NCI-H345 treated with DMSO at 0.1 percent for 48 hours (cell line): ENCODE data around the gene C4A.
"Not testable (repeated sequence)": the region's sequence is repeated elsewhere in the genome, so short reads cannot be mapped to it uniquely, and the experiment has no call there.

Experiments used
- DNase-seq: peaks from one replicate; lab custom pipeline; 2025; ENCODE audit not compliant: unreplicated experiment; lab: John Stamatoyannopoulos, UW

Gene C4A

GRCh38 chr6:31981744-31982143 lies at the start of gene C4A:
Gene C4A (plus strand): TSS chr6:31982057. CDS start chr6:31982108, 51 bp downstream.
- not testable (repeated sequence) for DNase-seq

DNA sequence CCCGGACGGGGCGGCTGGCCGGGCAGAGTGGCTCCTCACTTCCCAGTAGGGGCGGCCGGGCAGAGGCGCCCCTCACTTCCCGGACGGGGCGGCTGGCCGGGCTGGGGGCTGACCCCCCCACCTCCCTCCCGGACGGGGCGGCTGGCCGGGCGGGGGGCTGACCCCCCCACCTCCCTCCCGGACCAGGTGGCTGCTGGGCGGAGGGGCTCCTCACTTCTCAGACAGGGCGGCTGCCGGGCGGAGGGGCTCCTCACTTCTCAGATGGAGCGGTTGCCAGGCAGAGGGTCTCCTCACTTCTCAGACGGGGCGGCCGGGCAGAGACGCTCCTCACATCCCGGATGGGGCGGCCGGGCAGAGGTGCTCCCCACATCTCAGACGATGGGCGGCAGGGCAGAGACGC lies 49.7 kb upstream of the C4A start:
- not testable (repeated sequence) for DNase-seq

- DNase-seq, result no peak
These were observed 48.3 kb upstream of the C4A start for GRCh38 chr6:31933537-31933936.

- no peak for DNase-seq
These were observed 46.8 kb upstream of the C4A start for GRCh38 chr6:31935021-31935420.

- DNase-seq, result no peak
These were observed 46.0 kb upstream of the C4A start for GRCh38 chr6:31935823-31936222.

DNA sequence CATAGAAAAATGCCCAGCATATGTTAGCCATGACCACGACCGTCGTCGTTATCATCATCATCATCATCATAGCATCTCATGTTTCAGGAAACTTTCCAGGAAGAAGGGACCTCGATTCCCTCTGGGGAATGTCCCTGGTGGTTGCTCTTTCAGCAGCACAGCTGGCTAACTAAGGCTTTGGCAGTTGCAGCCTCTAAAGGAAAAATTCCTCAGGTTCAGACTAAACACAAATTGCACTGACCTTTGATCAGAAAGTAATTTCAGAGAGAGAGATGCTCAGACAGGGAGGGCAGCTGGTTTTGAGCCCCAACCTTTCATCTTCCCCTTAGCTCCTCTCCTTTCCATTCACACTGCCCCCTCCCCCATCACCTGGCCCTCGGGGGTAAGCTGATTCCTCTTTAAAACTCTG lies 41.6 kb upstream of the C4A start:
- no peak for DNase-seq

- DNase-seq, result no peak
These were observed 38.1 kb upstream of the C4A start for GRCh38 chr6:31943742-31944141.

DNA sequence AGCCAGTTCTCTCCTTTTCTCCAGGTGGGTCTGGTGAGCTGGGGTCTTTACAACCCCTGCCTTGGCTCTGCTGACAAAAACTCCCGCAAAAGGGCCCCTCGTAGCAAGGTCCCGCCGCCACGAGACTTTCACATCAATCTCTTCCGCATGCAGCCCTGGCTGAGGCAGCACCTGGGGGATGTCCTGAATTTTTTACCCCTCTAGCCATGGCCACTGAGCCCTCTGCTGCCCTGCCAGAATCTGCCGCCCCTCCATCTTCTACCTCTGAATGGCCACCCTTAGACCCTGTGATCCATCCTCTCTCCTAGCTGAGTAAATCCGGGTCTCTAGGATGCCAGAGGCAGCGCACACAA lies 36.7 kb upstream of the C4A start:
- DNase-seq, result no peak

DNA sequence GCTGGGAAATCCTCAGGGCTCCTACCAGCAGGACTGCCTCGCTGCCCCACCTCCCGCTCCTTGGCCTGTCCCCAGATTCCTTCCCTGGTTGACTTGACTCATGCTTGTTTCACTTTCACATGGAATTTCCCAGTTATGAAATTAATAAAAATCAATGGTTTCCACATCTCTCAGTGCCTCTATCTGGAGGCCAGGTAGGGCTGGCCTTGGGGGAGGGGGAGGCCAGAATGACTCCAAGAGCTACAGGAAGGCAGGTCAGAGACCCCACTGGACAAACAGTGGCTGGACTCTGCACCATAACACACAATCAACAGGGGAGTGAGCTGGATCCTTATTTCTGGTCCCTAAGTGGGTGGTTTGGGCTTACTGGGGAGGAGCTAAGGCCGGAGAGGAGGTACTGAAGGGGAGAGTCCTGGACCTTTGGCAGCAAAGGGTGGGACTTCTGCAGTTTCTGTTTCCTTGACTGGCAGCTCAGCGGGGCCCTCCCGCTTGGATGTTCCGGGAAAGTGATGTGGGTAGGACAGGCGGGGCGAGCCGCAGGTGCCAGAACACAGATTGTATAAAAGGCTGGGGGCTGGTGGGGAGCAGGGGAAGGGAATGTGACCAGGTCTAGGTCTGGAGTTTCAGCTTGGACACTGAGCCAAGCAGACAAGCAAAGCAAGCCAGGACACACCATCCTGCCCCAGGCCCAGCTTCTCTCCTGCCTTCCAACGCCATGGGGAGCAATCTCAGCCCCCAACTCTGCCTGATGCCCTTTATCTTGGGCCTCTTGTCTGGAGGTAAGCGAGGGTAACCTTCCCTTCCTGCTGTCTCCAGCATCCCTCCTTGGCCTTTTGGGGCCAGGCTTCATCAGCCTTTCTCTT lies 36.1 kb upstream of the C4A start, which contains the start of gene CFB:
Gene CFB (plus strand): TSS at position 589 of the 863 bp plus-strand sequence. CDS start 127 bp downstream, at position 716.
- no peak for DNase-seq

DNA sequence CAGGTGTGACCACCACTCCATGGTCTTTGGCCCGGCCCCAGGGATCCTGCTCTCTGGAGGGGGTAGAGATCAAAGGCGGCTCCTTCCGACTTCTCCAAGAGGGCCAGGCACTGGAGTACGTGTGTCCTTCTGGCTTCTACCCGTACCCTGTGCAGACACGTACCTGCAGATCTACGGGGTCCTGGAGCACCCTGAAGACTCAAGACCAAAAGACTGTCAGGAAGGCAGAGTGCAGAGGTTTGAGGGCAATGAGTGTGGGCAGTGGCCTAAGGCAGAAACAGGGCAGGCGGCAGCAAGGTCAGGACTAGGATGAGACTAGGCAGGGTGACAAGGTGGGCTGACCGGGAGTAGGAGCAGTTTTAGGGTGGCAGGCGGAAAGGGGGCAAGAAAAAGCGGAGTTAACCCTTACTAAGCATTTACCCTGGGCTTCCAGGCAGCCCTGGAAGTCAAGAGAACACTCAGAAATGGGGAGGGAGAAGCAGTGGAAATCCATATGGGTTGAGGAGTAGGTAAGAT lies 35.4 kb upstream of the C4A start:
- no peak for DNase-seq

GRCh38 chr6:31947070-31947675 lies 34.7 kb upstream of the C4A start:
- DNase-seq, result no peak

DNA sequence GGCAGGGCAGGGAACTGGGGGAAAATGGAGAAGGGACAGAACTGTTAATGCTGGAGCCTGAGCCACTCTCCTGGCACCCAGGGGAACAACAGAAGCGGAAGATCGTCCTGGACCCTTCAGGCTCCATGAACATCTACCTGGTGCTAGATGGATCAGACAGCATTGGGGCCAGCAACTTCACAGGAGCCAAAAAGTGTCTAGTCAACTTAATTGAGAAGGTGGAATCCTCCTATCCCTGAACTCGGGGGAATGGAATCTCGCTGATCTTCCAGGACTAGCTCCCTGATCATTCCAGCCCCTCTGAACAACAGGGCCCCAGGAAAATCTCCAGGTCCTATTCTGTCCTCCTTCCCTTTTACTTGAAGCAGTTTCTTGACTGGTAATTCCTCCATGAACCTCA lies 34.0 kb upstream of the C4A start:
- no peak for DNase-seq

GRCh38 chr6:31948306-31948705 lies 33.6 kb upstream of the C4A start:
- no peak for DNase-seq

DNA sequence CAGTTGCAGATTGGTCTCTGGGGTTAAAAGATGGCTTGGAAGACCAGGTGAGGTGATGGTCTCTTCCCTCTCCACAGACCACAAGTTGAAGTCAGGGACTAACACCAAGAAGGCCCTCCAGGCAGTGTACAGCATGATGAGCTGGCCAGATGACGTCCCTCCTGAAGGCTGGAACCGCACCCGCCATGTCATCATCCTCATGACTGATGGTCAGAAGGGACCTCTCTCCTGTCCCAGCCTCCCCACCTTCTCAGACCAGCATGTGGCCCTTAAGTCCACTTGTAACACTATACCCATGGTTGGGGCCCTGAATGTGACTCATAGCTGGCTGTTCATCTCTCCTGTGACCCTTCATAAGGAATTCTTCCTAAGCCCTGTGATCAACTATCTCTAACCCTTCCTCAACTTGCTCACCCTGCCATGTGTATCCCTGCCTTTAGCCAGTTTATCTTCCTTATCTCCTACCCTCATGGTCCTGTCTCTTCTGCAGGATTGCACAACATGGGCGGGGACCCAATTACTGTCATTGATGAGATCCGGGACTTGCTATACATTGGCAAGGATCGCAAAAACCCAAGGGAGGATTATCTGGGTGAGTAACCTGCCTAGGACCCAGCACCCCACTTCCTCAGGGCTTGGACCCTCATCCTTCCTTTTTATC lies 33.0 kb upstream of the C4A start:
- no peak for DNase-seq

DNA sequence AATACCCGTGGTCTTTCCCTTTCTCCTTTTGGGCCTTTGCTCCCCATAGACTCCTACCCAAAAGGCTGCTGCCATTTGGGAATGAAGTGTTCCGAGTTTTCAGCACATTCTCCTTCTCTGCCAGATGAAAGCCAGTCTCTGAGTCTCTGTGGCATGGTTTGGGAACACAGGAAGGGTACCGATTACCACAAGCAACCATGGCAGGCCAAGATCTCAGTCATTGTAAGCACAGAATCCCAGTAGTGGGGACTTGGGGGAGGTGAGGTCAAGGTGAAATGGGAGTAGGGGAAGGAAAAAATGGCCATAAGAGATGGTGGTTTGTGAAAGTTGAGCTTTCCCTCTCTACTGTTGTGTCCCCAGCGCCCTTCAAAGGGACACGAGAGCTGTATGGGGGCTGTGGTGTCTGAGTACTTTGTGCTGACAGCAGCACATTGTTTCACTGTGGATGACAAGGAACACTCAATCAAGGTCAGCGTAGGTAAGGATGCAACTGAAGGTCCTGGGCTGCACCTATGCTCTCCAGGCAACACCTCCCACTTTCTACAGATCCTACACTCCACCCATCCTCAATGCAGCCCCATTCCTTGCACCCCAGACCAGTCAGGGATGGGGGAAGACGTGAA lies 31.8 kb upstream of the C4A start:
- DNase-seq, result no peak

GRCh38 chr6:31952140-31952805 lies 29.6 kb upstream of the C4A start:
- no peak for DNase-seq

DNA sequence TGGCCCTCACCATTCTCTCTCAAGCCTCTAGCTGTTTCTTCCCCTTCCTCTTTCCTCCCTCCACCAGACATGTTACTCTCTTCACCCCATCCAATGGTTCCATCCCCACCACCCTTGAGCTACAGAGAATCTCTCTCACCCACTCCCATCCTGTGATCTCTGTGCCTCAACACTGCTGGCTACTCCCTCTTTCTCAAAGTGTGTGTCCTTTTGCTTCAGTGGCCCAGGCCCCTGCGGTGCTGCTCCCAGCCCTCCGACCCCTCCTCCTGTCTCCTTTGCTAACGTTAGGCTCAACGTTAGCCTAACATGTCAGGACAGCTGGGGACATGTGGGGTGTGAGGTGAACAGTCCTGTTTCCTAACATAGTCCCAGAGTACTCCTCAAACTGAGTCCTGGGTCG lies 29.0 kb upstream of the C4A start:
- DNase-seq, result no peak

DNA sequence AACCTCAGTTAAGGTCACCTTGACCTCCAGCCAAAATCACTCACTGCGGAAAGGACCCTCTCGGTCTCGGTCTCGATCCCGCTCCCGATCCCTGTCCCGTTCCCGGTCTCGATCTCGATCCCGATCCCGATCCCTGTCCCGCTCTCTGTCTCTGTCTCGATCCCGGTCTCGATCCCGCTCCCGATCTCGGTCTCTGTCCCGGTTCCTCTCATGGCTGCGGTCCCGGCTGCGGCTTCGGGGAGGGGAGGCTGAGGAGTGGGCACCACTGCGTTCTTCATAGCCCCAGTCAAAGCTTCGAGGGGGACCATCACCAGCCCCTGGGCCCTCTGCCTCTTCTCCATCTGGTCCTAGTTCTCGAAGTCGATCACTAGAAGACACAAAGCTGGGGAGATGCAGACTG lies 27.3 kb upstream of the C4A start:
- DNase-seq, result no peak

DNA sequence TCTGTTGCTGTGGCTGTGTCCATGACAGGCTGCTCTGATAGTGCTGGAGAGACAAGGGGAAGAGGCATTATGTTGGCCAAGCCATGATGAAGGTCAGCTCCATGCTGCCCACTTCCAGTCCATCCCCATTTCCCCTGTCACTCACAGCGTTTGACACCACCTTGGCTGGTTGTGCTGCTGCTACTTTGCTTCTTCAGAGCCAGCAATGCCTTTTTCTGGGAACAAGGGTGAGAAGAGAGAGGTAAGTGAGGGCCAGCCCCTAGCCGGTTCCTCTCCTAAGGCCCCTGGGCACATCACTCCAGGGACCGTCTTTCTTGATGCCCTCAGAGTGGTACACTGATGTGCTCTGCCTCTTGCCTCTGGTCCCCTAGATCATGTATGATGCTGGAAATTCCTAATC lies 25.1 kb upstream of the C4A start:
- no peak for DNase-seq

GRCh38 chr6:31958412-31958740 lies 23.5 kb upstream of the C4A start:
- no peak for DNase-seq
